ELF-1 (cell line): ENCODE results near the gene SLC16A10.
"Not testable (repeated sequence)": the region's sequence is repeated elsewhere in the genome, so short reads cannot be mapped to it uniquely, and the experiment has no call there.

Source experiments
- DNase-seq: peaks from one replicate; pipeline ENCODE4 v3.0.0-alpha.2; 2016; ENCODE audit warnings: low read depth, low spot score

SLC16A10 gene

DNA sequence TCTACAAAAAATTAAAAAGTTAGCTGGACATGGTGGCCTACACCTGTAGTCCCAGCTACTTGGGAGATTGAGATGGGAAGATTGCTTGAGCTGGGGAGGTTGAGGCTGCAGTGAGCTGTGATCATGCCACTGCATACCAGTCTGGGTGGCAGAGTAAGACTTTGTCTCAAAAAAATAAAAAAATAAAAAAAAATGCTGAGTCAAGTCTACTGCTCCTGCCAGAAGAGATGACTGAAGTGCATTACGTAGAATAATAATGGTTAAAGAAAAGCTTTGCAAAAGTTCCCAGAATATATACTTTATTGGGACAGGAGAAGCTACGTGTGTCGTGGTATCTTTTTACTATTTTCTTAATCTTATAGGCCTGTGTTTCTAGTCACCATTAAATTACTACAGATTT lies 125.3 kb downstream of the SLC16A10 start:
- no peak for DNase-seq

DNA sequence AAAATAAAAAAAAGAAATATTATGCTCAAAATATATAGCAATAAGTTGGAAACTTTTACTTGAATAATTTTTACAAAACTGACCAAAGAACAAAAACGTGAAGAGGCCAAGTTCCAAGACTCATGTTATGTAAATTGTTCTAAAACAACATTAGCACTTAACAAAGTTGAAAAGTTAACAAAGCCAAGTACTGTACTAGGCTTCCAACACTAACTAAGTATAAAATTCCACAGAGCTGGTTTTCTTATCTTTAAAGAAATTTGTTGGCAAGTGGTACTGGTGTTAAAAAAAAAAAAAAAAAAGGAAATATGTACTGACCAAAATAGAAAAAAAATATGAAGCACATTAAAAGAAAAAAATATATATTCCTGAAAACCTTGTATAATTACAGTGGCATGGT lies 127.8 kb downstream of the SLC16A10 start:
- DNase-seq = no peak

DNA sequence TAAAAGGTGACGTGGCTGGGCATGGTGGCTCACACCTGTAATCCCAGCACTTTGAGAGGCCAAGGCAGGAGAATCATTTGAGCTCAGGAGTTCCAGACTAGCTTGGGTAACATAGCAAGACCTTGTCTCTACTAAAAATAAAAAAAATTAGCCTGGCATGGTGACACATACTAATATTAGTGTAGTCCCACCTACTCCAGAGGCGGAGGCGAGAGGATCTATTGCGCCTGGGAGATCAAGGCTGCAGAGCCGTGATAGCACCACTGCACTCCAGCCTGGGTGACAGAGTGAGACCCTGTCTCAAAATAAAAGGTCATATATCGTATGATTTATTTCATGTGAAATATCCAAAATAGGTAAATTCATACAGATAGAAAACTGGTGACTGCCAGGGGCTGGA lies 132.5 kb downstream of the SLC16A10 start:
- no peak for DNase-seq

DNA sequence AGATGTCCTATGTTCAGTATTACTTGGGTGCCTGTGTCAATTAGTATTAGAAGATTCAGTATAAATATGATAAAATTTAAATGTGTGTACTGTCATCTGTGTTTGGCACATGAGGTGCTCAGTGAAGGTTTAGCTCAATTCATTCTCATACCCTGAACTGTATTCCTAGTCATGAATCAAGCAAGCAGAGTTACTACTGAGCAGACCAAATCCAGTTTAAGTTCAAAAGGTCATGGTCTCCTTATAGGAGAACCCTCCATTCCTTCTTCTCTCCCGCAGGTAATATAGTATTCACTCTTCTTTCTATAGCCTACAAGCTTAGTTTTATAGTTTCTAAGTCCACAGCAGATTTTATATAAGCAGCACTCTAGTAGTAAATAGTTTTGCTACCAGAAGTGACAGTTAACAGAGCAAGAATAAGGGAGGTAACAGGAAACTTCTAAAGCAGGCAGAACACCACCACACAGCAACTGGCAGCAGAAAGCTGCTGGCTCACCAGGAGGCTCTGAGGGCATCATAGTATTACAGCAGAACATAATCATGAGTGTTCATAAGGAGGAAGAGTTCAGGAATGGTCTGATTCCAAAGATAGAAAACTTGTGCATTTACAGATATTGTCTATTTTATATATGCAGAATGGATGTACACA lies 133.2 kb downstream of the SLC16A10 start:
- no peak for DNase-seq

DNA sequence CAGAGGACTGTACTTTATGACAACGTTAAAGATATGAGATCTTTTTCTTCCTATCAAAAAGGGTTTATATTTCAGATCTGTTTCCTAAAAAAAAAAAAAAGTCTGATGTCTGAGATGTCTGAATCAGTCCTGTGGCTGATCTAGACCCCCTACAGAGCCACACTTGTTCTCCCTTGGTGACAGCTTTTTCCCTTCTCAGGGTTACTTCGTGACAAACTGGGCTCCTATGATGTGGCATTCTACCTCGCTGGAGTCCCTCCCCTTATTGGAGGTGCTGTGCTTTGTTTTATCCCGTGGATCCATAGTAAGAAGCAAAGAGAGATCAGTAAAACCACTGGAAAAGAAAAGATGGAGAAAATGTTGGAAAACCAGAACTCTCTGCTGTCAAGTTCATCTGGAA lies 134.5 kb downstream of the SLC16A10 start:
- DNase-seq = no peak

DNA sequence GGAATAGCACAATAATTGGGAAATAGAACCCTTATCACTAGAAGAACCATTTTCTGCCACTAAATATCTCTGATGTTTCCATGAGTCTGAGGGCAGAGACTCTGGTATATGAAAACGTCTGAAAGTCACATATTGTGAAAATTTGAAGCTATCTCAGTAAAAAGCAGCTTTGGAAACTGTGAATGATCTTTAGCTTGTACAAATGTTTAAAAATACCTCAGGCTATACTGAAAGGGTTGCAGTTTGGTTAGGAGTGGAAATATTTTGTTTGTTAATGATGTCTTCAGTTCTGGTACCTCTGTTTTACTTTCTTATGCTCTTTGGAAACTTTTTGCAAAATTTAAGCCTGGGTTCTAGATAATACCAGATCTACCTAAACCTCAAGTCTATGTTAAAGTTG lies 135.0 kb downstream of the SLC16A10 start:
- no peak for DNase-seq

DNA sequence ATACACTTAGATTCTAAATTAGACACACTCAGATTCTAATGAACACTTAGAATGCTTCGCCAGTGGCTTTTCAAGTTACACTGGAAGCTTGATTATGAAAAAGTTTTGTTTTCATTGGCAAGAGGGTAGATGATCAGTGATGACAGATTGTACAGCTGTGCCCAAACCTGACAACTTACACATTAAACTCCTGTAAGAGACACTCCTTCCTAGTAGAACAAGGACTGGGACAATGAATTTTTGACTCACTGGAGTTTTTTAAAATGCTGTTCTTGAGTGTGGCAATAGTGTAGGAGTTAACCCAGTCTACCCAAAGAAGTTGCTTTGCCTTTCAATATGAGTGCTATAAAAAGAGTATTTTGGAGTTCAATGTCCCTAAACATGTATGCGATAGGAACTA lies 140.8 kb downstream of the SLC16A10 start:
- DNase-seq = no peak

DNA sequence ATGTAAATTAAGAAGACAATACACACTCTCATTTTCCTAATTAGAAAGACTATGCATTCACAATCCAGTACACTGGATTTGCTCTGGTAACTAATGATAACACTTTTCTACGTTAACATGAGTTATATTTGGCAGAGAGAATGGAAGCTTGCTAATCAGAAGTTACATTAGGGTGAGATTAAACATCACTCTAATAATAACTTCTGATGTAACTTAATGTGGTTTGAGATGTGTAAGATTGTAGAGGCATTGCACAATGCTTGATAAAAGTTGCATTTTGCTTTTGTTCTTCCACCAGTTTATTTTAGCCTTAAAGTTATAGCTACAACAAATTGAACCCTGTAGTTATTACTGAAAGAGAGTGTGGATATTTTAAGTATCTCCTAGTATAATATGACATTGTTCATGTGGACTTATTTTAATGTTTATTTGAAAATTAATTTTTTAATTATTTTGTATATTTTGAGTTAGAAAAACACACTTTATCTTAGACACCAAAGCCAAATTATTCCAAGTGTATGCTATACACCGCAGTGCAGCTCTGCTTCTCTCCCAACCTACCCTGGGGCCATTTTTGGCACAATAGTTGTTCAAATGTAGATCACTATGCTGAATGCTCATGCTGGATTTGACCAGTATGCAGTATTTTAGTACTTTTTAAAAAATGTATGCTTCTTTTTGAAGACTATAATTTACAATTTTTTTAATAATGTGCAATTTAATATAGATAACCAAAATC lies 143.2 kb downstream of the SLC16A10 start:
- no peak for DNase-seq

DNA sequence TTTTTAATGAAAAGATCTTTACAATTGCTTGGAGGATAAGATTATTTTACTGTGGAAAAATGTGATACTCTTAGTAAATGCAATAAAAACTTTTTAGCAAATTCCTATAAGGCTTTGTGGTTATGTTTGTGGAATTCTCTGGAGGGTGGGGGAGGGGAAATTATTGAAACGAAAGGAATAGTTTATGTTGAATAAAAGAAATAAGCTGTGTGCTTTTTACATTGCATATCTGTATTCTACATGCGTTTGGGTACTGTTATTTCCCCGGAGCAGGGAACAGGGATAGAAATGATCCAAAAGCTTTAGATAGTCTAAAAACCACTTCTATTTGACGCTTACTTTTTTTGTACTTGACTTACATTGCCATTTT lies 143.8 kb downstream of the SLC16A10 start:
- DNase-seq = no peak

DNA sequence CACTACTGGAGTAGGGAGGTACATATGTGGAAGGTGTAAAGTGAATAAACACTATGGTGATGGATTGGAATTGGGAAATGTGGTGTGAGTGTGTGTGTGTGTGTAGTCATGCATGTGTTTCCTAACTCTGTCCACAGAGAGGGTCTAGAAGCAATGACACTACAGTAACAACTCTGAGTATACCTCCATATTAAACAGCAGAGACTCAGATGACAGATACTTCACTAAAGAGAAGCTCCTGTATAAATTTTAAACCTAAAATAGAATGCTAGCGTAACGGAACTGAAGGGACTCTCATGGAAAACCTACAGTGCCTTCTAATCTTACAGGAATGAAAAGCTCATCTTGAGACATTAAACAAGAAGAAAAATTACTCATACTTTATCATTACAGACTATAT lies 150.5 kb downstream of the SLC16A10 start:
- no peak for DNase-seq

DNA sequence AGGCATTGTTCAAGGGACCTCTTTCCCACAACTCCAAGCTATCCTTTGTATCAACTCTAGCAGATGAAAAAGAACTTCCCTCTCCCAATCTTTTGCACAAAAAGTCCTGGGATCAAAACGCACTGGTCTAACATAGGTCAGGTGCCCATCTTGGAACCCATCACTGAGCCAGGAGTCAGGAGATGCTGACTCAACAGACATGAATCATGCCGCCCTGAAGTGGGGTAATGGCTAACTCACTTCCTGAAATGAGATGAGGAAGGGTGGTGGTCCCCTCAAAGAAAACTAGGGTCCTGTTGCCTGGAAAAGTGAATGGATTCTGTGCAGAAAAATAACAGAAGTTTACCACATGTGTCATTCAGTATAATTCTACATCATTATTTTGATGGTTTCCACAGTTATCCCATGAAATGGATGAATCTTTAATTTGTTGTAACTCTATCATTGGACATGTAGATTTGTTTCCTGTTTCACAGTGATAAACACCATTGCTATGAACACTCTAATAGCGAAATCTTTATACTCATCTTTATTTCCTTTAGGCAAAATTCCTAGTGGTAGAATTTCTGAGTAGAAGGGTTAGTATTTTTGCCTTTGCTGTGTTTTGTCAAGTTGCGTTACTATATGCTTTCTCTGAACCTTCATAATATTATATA lies 151.3 kb downstream of the SLC16A10 start:
- no peak for DNase-seq

DNA sequence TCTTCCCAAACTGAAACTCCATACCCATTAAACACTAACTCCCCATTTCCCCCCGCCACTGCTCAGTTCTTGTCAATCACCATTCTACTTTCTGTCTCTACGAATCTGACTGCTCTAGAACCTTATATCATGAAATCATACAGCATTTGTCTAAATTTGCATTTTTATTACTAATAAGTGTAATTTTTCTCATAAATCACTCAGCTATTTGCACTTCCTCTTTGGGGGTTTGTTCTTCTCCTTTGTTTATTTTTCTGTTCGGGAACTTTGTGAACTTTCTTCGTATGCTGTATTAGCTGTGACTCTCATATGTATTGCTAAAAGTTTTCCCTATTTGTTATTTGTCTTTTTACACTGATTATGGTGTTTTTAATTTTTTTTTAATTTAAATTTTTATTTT lies 152.2 kb downstream of the SLC16A10 start:
- no peak for DNase-seq

DNA sequence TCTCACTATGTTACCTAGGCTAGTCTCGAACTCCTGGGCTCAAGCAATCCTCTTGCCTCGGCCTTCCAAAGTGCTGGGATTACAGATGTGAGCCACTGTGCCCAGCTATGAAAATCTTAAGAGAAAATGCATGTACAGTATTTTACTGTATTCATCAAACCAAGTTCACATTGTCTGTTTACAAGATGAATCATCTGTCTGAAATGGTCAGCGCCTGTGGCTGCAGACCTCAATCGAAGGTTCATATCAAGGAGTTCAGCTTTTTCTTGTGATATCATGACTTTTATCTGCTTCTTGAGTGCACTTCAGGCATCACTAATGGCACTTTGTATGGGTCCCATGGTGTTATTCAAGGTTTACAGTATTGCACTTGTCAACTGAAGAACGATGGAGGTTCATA lies 155.1 kb downstream of the SLC16A10 start:
- no peak for DNase-seq

DNA sequence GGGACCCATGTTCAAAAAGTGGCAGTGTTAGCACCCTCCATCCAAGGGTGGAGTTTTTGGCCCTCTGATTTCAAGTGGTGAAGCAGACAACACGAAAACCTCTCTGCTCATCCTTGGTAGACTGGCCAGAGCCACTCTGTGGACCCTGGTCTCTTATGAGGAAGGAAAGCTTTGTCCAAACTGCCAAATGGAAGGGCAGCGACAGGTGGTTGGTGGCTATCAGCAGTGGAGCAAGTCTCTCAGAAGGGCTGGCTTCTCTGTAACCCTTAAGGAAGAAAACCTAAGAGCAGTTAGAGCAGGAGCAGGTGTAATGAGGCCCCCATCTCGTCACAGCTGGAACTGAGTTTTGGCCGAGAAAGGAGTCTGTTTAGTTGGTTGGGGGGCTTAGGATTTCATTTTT lies 155.8 kb downstream of the SLC16A10 start:
- no peak for DNase-seq

DNA sequence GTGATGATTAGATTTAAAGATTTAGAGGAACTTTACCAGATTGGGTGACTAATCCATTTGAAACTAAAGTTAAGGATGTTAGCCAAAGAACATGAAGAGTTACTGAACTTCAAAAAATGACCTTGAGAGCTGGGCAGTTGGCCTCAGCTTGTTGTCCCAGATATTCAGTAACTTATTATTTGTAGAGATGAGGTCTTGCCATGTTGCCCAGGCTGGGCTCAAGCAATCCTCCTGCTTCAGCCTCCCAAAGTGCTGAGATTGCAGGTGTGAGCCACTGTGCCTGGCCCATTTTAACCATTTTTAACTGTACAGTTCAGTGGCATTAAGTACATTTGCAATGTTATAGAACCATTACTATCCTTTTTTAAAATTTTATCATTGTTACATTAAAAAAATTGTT lies 161.5 kb downstream of the SLC16A10 start:
- no peak for DNase-seq

DNA sequence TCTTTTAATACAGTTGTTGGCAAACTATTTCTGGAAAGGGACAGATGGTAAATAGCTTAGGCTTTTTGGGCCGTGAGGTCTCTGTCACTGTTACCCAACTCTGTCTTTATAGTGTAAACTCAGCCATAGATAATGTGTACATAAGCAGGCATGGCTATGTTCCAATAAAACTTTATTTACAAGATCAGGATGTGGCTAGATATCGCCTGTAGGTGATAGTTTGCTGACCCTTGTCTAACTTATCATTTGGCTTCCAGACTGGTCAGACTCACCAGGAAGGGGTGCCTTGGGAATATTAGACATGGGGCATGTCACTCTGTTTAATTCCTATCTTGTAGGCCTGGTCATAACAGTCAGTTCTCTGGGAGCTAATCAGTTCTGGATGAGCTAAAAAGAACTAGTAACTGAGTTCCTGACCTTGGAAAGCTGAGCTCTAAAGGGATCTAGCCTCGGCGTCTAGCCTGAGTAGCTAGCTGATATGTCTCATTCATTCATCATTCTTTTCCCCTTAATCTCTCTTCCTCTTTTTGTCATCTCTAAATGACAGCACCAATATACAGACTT lies 163.6 kb downstream of the SLC16A10 start:
- no peak for DNase-seq

DNA sequence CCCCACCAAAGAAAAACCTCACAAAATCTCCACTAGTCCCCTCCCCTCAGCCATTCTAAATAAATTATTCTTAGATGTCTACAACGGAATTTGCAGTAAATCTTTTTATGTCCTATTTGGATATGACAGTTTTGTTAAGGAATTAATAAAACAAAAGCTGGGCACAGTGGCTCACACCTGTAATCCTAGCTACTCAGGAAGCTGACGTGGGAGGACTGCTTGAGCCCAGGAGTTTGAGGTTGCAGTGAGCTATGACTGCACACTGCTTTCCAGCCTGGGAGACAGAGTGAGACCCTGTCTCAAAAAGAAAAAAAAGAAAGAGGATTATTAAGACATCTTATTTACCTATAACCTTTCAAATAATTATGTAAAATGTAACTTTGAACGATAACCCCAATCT lies 165.4 kb downstream of the SLC16A10 start:
- DNase-seq = no peak

DNA sequence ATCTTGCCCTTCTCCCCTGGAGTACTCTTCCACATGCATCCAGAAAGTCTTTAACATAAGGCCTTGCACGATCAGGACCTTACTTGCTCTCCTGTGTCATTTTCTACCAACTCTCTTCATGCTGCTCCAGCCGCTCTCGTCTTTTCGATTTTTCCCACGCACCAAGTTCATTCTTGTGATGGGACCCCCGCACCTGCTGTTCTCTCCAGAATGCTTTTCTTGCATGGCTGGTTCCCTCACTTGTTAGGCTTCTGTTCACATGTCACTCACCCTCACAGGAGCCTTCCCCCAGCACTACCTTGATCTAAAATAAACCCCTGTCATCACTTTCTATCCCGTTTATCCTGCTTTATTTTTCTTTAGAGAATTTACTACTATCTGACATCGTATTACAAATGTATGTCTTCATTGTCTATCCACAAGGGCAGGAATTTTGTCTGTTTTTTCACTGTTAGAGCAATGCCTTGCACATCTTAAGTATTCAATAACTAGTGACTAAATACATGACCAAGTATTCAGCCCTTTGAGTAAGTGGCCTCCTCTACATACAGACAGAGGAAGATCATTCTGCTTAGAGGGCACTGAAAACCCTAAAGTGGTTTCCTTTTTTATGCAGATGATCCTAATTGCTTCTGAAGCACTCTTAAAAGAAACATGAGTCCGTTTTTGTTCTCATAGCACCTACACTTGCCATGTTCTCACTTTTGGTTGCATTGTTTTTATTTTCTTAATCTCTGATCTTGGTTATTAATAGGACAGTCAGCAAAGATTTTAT lies 166.9 kb downstream of the SLC16A10 start:
- peak; percentile 49 for DNase-seq

DNA sequence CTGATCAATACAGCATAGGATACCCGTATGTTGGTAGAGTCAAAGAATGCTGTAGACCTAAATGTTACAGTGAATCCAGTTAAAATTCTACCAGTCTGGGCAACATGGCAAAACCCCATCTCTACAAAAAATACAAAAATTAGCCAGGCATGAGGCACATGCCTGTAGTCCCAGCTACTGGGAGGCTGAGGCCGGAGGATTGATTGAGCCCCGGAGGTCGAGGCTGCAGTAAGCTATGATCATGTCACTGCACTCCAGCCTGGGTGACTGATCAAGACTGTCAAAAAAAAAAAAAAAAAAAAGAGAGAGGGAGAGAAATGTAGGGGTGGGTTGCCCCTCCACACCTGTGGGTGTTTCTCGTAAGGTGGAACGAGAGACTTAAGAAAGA lies 167.5 kb downstream of the SLC16A10 start:
- DNase-seq = peak; percentile 30

DNA sequence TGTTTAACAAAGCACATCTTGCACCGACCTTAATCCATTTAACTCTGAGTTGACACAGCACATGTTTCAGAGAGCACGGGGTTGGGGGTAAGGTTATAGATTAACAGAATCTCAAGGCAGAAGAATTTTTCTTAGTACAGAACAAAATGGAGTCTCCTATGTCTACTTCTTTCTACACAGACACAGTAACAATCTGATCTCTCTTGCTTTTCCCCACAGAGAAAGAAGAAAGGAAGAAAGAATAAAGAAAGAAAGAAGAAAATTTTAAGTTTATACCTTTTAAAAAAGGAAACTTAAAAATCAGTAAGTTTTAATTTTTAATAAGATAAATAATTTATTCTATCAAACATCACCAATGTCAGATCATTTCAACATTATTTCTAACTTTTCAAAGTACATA lies 168.5 kb downstream of the SLC16A10 start:
- DNase-seq = not testable (repeated sequence)

DNA sequence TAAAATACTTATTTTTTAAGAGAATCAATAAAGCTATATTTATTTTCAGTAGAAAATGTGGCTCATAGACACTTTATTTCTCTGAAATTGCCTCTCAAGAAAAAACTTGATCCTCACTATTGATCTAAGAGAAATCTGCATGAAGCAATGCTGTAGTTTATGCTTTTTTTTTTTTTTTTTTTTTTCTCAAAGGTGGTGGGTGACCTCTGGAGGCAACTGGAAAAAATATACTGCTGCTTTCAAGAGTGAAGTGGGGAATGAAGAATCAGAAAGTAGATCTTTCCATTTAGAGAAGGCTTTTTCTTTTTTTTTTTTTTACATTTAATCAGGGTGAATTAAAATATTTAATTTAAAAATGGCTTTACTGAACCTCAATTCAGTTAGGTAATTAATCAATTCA lies 169.3 kb downstream of the SLC16A10 start:
- DNase-seq = no peak

DNA sequence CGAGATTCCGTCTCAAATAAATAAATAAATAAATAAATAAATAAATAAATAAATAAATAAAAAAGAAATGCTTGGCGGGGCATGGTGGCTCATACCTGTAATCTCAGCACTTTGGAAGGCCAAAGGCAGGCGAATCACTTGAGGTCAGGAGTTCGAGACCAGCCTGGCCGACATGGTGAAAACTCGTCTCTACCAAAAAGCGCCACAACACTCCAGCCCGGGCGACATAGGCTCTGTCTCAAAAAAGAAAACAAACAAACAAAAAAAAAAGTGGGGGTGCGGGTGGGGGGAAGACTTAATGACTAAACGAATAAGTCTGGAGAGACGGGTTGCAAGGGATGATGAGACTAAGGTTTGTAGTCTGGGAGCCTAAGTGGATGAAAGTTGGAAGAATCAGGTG lies 170.7 kb downstream of the SLC16A10 start:
- DNase-seq = no peak
